Loucy (cell line): Measurements from ENCODE around the gene NLRP6.

Experiments used
- CTCF ChIP-seq: fragments of 200-600 bp; sonication (generic); conservative IDR thresholded peaks from 2 replicates; pipeline ENCODE4 v1.5.1; 2014; ENCODE audit warnings: mild to moderate bottlenecking, antibody characterized with exemption, low read length
- EZH2phosphoT487 ChIP-seq: fragments of 200-600 bp; IDR thresholded peaks from 2 replicates; pipeline ENCODE4 v1.6.1; 2018; ENCODE audit warnings: antibody characterized with exemption, mild to moderate bottlenecking, moderate library complexity, borderline replicate concordance

- TF ChIP-seq CTCF (no peak), EZH2phosphoT487 (no peak)
Measured at GRCh38 chr11:299081-299891, 21.1 kb downstream of the NLRP6 start, which contains the start of gene IFITM5.
